ENCODE results near the gene FBXO21.
"Not testable (repeated sequence)": the region's sequence is repeated elsewhere in the genome, so short reads cannot be mapped to it uniquely, and the experiment has no call there.

FBXO21 gene

GRCh38 chr12:117101953-117102799, 88.1 kb downstream of the FBXO21 start:
- no peak for DNase-seq (ENCODE audit: low read depth in 2 of 2)

DNA sequence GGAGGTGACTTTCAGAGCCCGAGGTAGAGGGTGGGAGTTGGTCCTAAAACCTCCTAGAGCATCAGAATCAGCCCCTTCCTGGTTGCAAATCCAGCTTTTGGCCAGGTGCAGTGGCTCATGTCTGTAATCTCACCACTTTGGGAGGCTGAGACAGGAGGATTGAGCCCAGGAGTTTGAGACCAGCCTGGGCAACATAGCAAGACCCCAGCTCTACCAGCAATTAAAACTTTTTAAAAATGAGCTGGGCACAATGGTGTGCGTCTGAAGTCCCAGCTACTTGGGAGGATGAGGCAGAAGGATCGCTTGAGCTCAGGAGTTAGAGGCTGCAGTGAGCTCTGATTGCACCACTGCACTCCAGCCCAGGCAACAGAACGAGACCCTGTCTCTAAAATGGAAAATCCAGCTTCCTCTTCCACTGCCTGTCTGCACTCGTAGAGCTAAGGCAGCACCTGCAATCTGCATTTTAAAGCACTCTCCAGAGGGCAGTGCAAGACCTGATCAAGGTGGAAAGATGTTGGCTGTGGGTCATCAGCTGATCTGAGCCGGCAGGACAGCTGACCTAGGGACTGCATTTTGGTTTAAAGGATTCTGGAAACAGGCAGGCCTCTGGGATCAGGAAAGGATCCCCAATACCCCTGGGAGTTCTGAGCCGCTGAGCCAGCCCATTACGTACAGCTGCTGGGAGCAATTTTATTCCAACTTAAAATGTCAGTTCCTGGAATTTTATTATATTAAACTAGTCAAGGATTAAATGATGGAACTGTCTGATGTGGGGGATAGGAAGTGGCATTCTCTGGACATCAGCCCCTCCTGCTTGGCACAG, 89.2 kb downstream of the FBXO21 start:
- no peak for DNase-seq (ENCODE audit: low read depth in 2 of 2)

GRCh38 chr12:117100251-117100650, 90.0 kb downstream of the FBXO21 start:
- DNase-seq (ENCODE audit: low read depth in 2 of 2) = no peak

- peak; percentile 15 to 20 for DNase-seq (ENCODE audit: low read depth in 2 of 2)
These were observed 91.7 kb downstream of the FBXO21 start for GRCh38 chr12:117098361-117099217.

- no peak for DNase-seq (ENCODE audit: low read depth in 2 of 2)
These were observed 92.3 kb downstream of the FBXO21 start for GRCh38 chr12:117098024-117098360.

DNA sequence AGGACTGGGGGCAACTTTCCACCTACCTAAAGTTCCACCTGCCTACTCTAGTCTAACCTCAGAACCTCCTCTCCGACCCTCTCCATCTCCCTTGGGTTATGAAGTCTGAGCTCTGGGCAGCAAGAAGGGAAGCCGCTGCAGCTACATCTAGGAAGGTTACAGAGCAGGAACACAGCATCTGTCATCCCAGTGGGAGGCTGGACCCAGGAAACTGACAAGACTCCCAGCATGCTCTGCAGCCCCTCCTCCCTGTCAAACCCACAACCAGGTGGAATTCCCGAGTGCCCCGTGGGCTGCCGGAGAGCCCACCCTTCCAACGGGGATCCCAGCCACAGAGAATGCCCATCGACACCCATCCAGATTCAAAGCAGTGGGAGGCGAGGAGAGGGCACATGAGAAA, 93.1 kb downstream of the FBXO21 start:
- no peak for DNase-seq (ENCODE audit: low read depth in 2 of 2)

GRCh38 chr12:117096501-117097042, 93.7 kb downstream of the FBXO21 start:
- DNase-seq (ENCODE audit: low read depth in 2 of 2) = no peak

DNA sequence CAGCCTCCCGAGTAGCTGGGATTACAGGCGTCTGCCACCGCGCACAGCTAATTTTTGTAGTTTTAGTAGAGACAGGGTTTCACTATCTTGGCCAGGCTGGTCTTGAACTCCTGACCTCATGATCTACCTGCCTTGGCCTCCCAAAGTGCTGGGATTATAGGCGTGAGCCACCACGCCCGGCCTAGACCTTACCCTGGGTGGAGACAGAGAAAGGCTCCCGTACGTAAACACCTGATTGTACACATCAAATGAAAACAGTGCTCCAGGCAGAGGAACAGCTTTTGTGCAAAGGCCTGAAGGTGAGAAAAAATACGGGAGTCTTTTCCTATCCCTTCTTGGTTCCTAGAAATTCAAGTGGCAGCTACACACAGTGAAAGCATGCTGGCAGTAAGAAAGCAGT, 95.1 kb downstream of the FBXO21 start:
- not testable (repeated sequence) for DNase-seq (ENCODE audit: low read depth in 2 of 2)

- DNase-seq (ENCODE audit: low read depth in 2 of 2) = no peak
These were observed 96.2 kb downstream of the FBXO21 start for GRCh38 chr12:117093918-117094630.

DNA sequence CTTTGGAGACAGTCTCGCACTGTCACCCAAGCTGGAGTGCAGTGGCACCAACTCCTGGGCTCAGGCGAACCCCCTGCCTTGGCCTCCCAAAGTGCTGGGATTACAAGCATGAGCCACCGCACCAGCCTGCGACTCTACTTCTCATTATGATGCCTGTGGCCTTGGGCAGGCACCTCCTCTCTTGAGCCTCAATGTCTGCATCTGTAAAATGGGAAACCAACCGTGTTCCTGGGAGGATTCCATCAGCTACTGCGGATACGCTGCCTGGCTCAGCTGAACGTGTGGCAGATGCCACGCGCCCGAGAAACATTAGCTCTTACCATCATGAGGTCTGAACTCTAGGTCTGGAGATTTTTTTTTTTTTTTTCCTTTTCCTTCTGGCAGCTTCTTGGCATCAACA, 96.8 kb downstream of the FBXO21 start:
- DNase-seq (ENCODE audit: low read depth in 2 of 2) = no peak

GRCh38 chr12:117092886-117093285, 97.4 kb downstream of the FBXO21 start:
- DNase-seq (ENCODE audit: low read depth in 2 of 2) = no peak

GRCh38 chr12:117092511-117092780, 97.8 kb downstream of the FBXO21 start:
- no peak for DNase-seq (ENCODE audit: low read depth in 2 of 2)

Data from stimulated activated CD8-positive, alpha-beta memory T cell treated with anti-CD3 and anti-CD28 coated beads, Interleukin-15, amount 100 ng/mL, for 48 hours (primary cell).